ENCODE data around the gene DSCAM.

The DSCAM gene

DNA sequence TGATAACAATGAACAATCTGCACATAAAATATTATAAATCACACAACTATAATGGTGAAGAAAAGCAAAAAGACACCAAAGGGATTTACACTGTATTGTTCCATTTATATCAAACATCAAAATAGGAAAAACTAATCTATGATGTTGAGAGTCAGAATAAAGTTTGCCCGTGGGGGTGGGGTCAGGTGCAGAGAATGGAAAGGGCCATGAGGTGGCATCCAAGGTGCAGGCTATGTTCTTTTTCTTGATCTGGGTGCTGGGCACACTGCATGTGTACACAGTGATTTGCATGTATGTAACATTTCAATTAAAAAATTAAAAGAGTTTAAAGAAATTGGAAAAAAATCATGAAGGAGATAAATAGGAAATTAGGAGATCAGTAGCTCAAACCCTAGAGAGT is 127.3 kb downstream of the DSCAM start:
- Histone ChIP-seq H3K4me3 (replicated peaks; ENCODE audit: insufficient read depth, low read length) (no peak overlapping the region), H3K27me3 (ENCODE audit: insufficient read depth, poor library complexity, severe bottlenecking) (no peaks in the 10 kb centered on the region), H3K27ac (replicated peaks) (no peak overlapping the region)
- no peak for DNase-seq (ENCODE audit: low read depth in 1 of 2, low spot score in 1 of 2)
- TF ChIP-seq, protein P1, sequence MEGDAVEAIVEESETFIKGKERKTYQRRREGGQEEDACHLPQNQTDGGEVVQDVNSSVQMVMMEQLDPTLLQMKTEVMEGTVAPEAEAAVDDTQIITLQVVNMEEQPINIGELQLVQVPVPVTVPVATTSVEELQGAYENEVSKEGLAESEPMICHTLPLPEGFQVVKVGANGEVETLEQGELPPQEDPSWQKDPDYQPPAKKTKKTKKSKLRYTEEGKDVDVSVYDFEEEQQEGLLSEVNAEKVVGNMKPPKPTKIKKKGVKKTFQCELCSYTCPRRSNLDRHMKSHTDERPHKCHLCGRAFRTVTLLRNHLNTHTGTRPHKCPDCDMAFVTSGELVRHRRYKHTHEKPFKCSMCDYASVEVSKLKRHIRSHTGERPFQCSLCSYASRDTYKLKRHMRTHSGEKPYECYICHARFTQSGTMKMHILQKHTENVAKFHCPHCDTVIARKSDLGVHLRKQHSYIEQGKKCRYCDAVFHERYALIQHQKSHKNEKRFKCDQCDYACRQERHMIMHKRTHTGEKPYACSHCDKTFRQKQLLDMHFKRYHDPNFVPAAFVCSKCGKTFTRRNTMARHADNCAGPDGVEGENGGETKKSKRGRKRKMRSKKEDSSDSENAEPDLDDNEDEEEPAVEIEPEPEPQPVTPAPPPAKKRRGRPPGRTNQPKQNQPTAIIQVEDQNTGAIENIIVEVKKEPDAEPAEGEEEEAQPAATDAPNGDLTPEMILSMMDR (IDR thresholded peaks at IDR 0.05; ENCODE audit: insufficient read depth, low read length): no peak

GRCh38 chr21:40717028-40717427 is 129.9 kb downstream of the DSCAM start:
- no peak overlapping the region for H3K27ac ChIP-seq (replicated peaks)
- H3K27me3 ChIP-seq (ENCODE audit: insufficient read depth, poor library complexity, severe bottlenecking): no peaks in the 10 kb centered on the region
- no peak for DNase-seq (ENCODE audit: low read depth in 1 of 2, low spot score in 1 of 2)
- no peak overlapping the region for H3K4me3 ChIP-seq (replicated peaks; ENCODE audit: insufficient read depth, low read length)
- TF ChIP-seq, protein P1 (IDR thresholded peaks at IDR 0.05; ENCODE audit: insufficient read depth, low read length): no peak
- no peak for TF ChIP-seq POLR2AphosphoS5 (IDR thresholded peaks at IDR 0.05; ENCODE audit: low read depth)
- TF ChIP-seq SPI1 (IDR thresholded peaks at IDR 0.05; ENCODE audit: borderline replicate concordance, low read depth): no peak
- no peak for TF ChIP-seq GABPA (IDR thresholded peaks at IDR 0.05; ENCODE audit: low read depth)
- TF ChIP-seq, protein P2, sequence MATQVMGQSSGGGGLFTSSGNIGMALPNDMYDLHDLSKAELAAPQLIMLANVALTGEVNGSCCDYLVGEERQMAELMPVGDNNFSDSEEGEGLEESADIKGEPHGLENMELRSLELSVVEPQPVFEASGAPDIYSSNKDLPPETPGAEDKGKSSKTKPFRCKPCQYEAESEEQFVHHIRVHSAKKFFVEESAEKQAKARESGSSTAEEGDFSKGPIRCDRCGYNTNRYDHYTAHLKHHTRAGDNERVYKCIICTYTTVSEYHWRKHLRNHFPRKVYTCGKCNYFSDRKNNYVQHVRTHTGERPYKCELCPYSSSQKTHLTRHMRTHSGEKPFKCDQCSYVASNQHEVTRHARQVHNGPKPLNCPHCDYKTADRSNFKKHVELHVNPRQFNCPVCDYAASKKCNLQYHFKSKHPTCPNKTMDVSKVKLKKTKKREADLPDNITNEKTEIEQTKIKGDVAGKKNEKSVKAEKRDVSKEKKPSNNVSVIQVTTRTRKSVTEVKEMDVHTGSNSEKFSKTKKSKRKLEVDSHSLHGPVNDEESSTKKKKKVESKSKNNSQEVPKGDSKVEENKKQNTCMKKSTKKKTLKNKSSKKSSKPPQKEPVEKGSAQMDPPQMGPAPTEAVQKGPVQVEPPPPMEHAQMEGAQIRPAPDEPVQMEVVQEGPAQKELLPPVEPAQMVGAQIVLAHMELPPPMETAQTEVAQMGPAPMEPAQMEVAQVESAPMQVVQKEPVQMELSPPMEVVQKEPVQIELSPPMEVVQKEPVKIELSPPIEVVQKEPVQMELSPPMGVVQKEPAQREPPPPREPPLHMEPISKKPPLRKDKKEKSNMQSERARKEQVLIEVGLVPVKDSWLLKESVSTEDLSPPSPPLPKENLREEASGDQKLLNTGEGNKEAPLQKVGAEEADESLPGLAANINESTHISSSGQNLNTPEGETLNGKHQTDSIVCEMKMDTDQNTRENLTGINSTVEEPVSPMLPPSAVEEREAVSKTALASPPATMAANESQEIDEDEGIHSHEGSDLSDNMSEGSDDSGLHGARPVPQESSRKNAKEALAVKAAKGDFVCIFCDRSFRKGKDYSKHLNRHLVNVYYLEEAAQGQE (IDR thresholded peaks at IDR 0.05; ENCODE audit: insufficient replicate concordance, low read depth): no peak

DNA sequence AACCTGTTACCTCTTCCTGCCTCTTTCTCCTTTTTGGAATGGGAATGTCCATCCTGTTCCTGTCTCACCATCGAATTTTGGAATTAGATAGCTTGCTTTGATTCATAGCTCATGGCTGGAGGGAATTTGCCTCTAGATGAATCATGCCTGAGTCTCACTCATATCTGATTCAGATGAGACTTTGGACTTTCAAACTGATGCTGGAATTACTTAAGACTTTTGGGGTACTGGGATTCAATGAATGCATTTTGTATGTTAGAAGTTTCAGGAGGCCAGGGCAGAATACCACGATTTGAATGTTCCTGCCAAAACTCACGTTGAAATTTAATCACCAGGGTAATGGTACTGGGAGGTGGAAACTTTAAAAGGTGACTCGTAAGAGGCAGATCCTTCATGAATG is 132.4 kb downstream of the DSCAM start:
- Histone ChIP-seq H3K4me3 (replicated peaks; ENCODE audit: insufficient read depth, low read length) (no peak overlapping the region), H3K27ac (replicated peaks) (no peak overlapping the region), H3K27me3 (ENCODE audit: insufficient read depth, poor library complexity, severe bottlenecking) (no peaks in the 10 kb centered on the region)
- no peak for DNase-seq (ENCODE audit: low read depth in 1 of 2, low spot score in 1 of 2)
- TF ChIP-seq, protein P1 (IDR thresholded peaks at IDR 0.05; ENCODE audit: insufficient read depth, low read length): no peak
- TF ChIP-seq, protein P2 (IDR thresholded peaks at IDR 0.05; ENCODE audit: insufficient replicate concordance, low read depth): no peak
- no peak for TF ChIP-seq POLR2AphosphoS5 (IDR thresholded peaks at IDR 0.05; ENCODE audit: low read depth)
- TF ChIP-seq GABPA (IDR thresholded peaks at IDR 0.05; ENCODE audit: low read depth): no peak
- no peak for TF ChIP-seq SPI1 (IDR thresholded peaks at IDR 0.05; ENCODE audit: borderline replicate concordance, low read depth)

GRCh38 chr21:40707656-40708244 is 139.2 kb downstream of the DSCAM start:
- Histone ChIP-seq H3K4me3 (replicated peaks; ENCODE audit: insufficient read depth, low read length) (no peak overlapping the region), H3K27ac (replicated peaks) (no peak overlapping the region), H3K27me3 (ENCODE audit: insufficient read depth, poor library complexity, severe bottlenecking) (no peaks in the 10 kb centered on the region)
- TF ChIP-seq SPI1 (IDR thresholded peaks at IDR 0.05; ENCODE audit: borderline replicate concordance, low read depth) (no peak), GABPA (IDR thresholded peaks at IDR 0.05; ENCODE audit: low read depth) (no peak), POLR2AphosphoS5 (IDR thresholded peaks at IDR 0.05; ENCODE audit: low read depth) (no peak)
- TF ChIP-seq, protein P1 (IDR thresholded peaks at IDR 0.05; ENCODE audit: insufficient read depth, low read length): no peak
- DNase-seq (ENCODE audit: low read depth in 1 of 2, low spot score in 1 of 2): no peak
